NCI-H526 (cell line): Measurements from ENCODE around the gene YBEY.
A peak's percentile ranks its signal among the peaks of the same experiment; 100 is the strongest.
"Not testable (repeated sequence)": the region's sequence is repeated elsewhere in the genome, so short reads cannot be mapped to it uniquely, and the experiment has no call there.

Experiments used
- DNase-seq, 2 experiments: peaks; one replicate each; lab custom pipeline; 2025; lab: John Stamatoyannopoulos, UW

YBEY gene

GRCh38 chr21:46285761-46286647, at the start of gene YBEY:
YBEY (plus strand) TSS chr21:46286342; CDS start chr21:46286914, 572 bp downstream.
- peak; percentile 80 to 97 for DNase-seq

GRCh38 chr21:46237474-46237873, 48.7 kb upstream of the YBEY start:
- no peak for DNase-seq

GRCh38 chr21:46239817-46240325, 46.3 kb upstream of the YBEY start:
- no peak for DNase-seq

GRCh38 chr21:46241577-46241976, 44.6 kb upstream of the YBEY start:
- not testable (repeated sequence) for DNase-seq

GRCh38 chr21:46243325-46243724, 42.8 kb upstream of the YBEY start:
- DNase-seq, result no peak

- DNase-seq, result no peak
These were observed 42.2 kb upstream of the YBEY start for GRCh38 chr21:46243960-46244361.

GRCh38 chr21:46244602-46245001, 41.5 kb upstream of the YBEY start:
- no peak for DNase-seq

GRCh38 chr21:46245213-46245915, 40.8 kb upstream of the YBEY start:
- no peak for DNase-seq

- DNase-seq, result no peak
These were observed 39.8 kb upstream of the YBEY start for GRCh38 chr21:46246345-46246744.

GRCh38 chr21:46247699-46248421, 38.3 kb upstream of the YBEY start:
- peak in 1 of 2 experiments; percentile 26 for DNase-seq

- DNase-seq, result no peak
These were observed 37.7 kb upstream of the YBEY start for GRCh38 chr21:46248422-46248782.

- DNase-seq, result no peak
These were observed 37.3 kb upstream of the YBEY start for GRCh38 chr21:46248827-46249226.

- DNase-seq, result no peak
These were observed 35.9 kb upstream of the YBEY start for GRCh38 chr21:46250146-46250725.

GRCh38 chr21:46252840-46253239, 33.3 kb upstream of the YBEY start:
- DNase-seq, result no peak

GRCh38 chr21:46253610-46254124, 32.5 kb upstream of the YBEY start:
- no peak for DNase-seq

- DNase-seq, result no peak
These were observed 31.8 kb upstream of the YBEY start for GRCh38 chr21:46254208-46254975.

- no peak for DNase-seq
These were observed 31.0 kb upstream of the YBEY start for GRCh38 chr21:46255166-46255565.

- DNase-seq, result no peak
These were observed 30.3 kb upstream of the YBEY start for GRCh38 chr21:46255758-46256337.

- DNase-seq, result no peak
These were observed 29.6 kb upstream of the YBEY start for GRCh38 chr21:46256501-46256994.

GRCh38 chr21:46264046-46264689, 22.0 kb upstream of the YBEY start:
- DNase-seq, result no peak
